Measurements from ENCODE around the gene SPPL2C.
"Not testable (repeated sequence)": the region's sequence is repeated elsewhere in the genome, so short reads cannot be mapped to it uniquely, and the experiment has no call there.

The SPPL2C gene

GRCh38 chr17:45848405-45848804 lies 3.7 kb downstream of the SPPL2C start:
- FAIRE-seq = no peak

DNA sequence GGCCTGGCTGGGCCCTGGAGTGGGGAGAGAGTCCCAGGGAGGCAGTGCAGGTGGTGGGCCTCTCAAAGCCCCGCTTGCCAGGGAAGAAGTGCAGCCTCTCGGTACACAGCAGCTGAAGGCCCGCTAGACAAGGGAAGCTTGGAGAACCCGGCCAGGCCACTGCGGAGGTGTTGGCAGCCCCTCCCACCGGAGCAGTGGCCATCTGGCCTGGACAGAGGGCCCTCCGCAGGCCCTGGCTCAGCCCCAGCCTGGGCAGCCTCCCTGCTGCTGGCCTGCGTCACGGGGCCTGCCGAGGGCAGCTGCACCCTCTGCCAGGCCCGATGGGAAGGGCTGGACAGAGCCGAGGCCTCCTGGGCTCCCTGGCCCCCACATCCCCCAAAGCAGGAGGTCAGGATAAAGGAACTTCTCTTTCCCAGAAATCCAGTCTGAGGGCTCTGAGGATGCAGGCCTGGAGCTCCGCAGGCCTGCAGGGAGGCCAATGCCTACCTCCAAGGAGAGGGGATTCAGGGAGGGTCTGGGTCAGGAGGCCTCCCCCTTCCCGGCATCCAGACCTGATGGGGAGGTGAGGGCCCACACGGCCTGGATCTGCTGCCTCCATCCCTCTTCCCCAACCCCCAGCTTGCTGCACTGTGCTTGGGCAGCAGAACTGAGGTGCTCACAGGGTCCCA lies 4.3 kb downstream of the SPPL2C start:
- no peak for DNase-seq (ENCODE audit: insufficient read length, low spot score)
- FAIRE-seq = peak; percentile 9

More at GRCh38 chr17:45848405-45848804, 3.7 kb downstream of the SPPL2C start:
- DNase-seq (ENCODE audit: insufficient read length, low spot score) = no peak

DNA sequence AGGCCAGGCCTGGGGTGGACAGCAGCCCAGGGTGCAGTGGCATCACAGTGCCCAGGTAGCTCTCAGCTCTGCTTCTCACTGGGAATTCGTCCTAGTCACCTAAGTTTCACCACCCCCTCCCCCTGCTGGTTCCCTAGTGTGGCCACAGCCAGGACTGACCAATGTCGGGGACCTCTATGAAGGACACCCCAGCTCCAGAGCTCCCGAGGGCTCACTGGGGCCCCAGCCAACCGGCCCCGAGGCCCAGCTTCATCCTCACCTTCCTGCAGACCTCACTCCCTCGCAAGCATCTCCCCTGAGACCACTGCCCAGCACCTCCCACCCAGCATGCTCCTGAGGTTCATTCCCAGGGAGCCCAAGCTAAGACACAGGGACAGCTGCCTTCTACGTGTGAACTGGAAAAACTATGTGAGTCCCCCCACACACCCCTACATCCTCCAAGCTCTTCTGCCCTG lies 4.9 kb downstream of the SPPL2C start:
- FAIRE-seq = no peak

GRCh38 chr17:45850011-45850410 lies 5.3 kb downstream of the SPPL2C start:
- FAIRE-seq = no peak
- no peak for DNase-seq (ENCODE audit: insufficient read length, low spot score)

More for the DNA sequence above, 4.9 kb downstream of the SPPL2C start:
- no peak for DNase-seq (ENCODE audit: insufficient read length, low spot score)

DNA sequence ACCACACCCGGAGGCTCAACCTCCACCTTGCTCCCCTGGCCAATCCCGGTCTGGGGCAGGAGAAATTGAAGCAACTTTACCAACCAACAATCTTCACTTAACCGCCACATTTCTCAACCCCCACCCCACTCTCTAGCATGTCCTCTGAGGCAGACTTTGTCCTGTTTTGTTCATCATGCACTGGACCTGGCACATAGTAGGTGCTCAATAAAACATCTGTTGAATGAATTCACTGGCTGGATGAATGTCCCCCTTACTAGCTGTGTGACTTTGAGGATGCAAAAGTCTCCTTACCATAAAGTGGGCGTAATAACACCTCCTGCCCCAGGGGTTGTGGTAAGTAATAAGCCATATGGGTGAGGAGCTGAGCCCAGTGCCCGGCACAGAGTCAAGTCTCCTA lies 5.8 kb downstream of the SPPL2C start:
- no peak for FAIRE-seq
- DNase-seq (ENCODE audit: insufficient read length, low spot score) = no peak

GRCh38 chr17:45851022-45851421 lies 6.3 kb downstream of the SPPL2C start:
- DNase-seq (ENCODE audit: insufficient read length, low spot score) = no peak
- peak; percentile 86 for FAIRE-seq

- FAIRE-seq = no peak
- DNase-seq (ENCODE audit: insufficient read length, low spot score) = no peak
Measured at GRCh38 chr17:45851464-45851863, 6.8 kb downstream of the SPPL2C start.

DNA sequence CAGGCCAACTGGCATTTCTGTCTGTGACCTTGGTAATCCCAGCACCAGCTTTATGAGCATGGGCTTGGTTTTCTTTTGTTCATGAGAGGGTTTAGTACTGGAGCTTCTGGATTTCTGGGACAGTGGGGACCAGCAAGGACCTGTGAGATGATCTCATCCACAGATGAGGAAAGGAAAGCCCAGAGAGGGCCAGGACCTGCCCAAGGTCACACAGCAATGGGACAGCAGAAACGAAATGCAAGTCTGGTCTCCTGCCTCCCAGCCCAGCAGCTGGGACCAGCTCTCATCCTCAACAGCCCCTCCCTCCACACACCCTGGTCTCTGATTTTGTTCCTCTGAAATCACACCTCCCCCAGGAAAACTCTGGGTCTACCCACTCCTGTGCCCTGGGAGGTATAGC lies 7.2 kb downstream of the SPPL2C start:
- DNase-seq (ENCODE audit: insufficient read length, low spot score) (no peak), FAIRE-seq (no peak)

DNA sequence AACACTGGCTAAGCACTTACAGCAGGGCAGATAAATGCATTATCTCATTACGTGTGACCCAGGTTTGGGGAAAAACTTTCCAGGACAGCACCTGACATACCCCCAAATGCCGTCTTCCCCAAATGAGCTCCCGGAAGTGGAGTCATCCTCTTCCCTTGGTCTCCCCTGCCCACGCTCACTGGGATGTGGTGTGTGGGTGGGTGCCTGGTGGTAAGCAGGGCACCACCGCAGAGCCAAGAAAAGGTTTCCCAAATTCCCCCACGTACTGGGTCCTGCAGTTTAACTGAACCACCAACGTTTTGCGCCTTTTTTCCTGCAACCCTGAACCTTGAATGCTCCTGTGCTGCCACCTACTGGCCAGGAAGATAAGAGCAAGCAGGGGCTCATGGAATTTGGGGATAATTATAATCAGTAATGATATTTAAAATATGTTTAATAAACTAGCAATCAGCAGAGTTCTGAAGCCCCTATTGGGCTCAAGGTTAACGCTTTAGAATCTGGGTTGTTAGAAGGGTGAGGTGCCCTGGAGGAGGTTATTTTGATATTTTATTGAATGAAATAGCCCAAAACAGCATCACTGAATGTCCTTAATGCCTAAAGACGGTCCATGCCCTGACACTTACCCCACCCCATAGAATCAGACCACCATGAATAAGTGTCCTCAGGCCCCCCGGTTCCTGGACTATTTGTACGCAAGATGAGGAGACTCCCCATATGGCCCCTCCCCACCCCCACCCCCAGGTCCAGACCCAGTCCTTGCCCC lies 8.0 kb downstream of the SPPL2C start:
- DNase-seq (ENCODE audit: insufficient read length, low spot score) (peak; percentile 77), FAIRE-seq (peak; percentile 77)

DNA sequence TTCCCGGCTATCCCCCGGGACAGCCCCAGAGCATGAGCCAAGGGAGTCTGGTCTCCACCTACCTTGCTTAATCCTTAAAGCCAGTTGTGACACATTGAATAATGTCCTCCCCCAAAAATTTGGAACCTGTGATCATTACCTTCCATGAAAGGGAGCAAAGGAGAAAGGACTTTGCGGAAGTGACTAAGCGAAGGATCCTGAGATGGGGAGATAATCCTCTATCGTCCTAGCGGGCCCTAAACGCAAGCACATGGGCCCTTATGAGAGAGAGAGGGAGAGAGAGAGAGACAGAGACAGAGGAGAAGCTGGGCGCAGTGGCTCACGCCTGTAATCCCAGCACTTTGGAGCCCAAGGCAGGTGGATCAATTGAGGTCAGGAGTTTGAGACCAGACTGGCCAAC lies 9.5 kb downstream of the SPPL2C start:
- FAIRE-seq = no peak
- no peak for DNase-seq (ENCODE audit: insufficient read length, low spot score)

DNA sequence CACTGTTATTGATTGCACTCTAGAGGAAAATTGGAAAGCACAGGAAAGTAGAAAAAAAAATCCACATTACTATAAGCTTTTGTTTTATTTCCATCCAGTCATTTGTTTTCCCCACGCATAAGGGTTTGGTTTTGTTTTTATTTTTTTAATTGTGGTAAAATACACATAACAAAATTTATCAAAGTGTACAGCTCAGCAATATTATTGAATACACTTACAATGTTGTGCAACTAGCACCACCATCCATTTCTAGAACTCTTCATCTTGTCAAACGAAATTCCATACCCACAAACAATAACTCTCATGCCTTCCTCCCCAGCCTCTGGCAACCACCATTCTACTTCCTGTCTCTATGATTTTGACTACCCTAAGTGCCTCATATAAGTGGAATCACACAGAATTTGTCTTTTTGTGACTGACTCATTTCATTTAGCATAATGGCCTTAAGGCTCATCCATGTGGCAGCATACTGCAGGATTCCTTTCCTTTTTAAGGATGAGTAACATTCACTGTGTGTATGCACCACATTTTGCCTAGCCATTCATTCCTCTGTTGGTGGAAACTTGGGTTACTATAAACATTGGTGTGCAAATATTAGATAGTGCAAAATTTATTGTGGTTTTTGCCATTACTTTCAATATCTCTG lies 11.1 kb downstream of the SPPL2C start:
- no peak for FAIRE-seq
- no peak for DNase-seq (ENCODE audit: insufficient read length, low spot score)

DNA sequence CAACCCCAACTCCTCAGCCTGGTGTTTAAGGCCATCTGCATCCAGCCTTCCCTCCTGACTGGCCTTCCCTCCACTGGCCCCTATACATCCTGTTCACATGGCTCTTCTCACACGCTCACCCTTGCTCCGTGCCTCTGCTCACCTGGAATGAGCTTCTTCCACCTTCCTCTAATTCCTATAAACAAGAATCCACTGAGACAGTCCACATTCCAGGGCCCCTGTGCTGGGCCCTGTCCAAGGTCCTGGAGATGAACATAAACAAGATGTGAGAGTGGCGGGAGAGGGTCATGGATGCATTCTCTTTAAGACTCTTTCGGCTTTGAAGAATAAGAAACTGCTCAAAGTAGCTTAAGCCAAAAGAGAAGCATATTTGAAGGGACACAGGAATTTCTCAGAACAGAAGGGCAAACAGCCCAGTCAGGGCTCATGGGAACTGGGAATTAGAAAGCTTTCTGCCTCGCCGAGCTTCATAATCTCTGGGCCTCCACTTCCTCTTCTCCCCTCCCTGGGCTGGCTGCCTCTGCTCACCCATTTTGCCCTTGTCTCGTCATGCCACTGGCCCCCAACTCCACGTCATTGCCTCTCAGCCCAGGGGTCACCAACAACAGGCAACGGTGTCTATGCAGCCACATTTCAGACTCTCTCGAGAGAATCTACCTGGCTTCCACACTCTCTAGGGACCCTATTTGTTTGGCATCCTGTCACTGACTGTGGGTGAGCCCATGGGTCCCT lies 13.5 kb downstream of the SPPL2C start:
- DNase-seq (ENCODE audit: insufficient read length, low spot score) = peak; percentile 57
- peak; percentile 13 for FAIRE-seq

DNA sequence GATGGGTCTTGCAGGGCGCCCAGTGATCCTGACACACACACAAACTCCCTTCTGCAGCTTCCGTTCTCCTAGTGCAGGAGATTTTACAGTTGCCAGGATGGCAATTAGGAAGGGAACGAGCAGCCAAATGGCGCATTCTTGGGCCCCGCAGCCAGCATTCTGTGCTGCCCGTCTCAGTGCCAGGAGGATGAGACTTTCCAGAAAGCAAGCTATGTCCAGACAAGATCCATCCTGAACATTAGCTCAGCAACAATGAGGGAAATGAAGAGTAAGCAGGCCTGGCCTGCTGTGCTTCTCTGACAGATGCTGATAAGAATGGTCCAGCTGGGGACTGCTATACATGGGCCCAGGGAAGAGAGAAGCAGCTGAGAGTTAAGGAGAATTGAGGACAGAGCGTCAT lies 16.5 kb downstream of the SPPL2C start:
- DNase-seq (ENCODE audit: insufficient read length, low spot score) (no peak), FAIRE-seq (no peak)

- not testable (repeated sequence) for FAIRE-seq; DNase-seq (ENCODE audit: insufficient read length, low spot score)
Measured at GRCh38 chr17:45862127-45862526, 17.4 kb downstream of the SPPL2C start.

- DNase-seq (ENCODE audit: insufficient read length, low spot score) (no peak), FAIRE-seq (no peak)
Measured at GRCh38 chr17:45863857-45864654, 19.4 kb downstream of the SPPL2C start.

DNA sequence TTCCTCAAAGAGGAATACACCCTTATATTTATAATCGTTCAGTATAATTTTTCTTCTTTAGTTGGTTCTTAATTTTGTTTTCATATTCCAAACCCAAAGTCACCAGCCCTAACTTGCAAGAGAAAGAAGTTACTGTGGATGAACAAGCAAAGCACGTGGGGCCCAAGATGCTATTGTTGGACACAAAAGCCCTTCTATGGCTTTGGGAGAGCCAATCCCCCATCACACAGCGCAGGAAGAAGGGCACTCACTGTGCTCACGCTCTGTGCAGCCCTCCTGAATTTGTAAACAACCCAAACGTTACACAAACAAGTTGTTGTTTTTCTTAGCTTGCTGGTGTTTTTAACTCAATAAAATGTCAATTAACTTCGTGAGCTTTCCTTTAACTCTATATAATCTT lies 22.5 kb downstream of the SPPL2C start:
- DNase-seq (ENCODE audit: insufficient read length, low spot score) = no peak
- no peak for FAIRE-seq

DNA sequence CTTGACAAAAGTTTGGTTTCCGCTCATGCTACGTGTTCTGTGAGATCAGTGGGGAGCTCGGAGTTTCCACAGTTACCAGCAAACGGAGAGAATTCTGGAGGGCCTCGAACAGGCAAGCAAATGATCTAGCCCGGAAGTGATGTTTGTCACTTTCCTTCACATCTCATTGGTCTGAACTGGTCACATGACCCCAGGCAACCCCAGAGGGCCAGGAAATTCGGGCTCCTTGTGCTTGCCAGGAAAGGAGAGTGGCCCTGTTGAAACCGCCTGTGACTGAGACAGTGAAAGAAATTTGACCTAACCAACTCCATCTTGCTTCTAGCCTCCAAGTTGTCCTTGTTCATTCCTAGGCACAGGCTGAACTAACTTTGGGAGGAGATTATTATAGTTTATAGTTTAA lies 23.0 kb downstream of the SPPL2C start:
- no peak for DNase-seq (ENCODE audit: insufficient read length, low spot score)
- no peak for FAIRE-seq

- DNase-seq (ENCODE audit: insufficient read length, low spot score) = no peak
Measured at GRCh38 chr17:45868276-45868675, 23.6 kb downstream of the SPPL2C start.

DNA sequence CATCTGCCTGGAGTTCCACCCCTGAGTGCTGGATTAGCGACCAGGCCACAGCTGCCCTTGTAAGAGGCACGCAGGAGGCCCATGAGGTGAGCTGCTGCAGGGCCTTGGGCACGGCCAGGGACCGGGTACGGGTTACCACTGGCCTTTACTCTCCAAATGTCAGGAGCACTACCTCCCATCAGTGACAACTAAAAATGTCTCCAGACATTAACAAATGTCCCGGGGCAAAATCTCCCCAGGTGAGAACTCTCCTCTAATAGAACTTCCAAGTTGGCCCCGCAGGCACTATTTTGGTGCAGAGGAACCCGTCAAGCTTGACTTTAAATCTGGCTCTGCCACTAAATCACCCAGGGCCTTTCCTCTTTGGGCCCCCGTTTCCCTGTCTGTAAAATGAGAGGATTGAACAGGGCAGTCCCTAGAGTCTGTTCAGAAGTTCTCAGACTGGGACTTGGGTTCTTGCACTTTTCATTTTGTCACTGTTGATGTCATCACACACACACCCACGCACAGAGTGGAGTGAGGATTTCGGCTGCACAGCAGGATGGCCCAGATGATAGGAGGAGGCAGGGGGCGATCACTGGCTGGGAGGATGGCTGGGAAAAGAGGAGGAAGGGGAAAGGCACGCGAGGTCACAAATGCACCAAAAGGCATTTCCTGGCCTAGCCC lies 25.1 kb downstream of the SPPL2C start:
- no peak for DNase-seq (ENCODE audit: insufficient read length, low spot score)
- no peak for FAIRE-seq

More at GRCh38 chr17:45868276-45868675, 23.6 kb downstream of the SPPL2C start:
- FAIRE-seq = no peak

Measured in HTR-8/SVneo (cell line).